Heart left ventricle (tissue), 16 donors: ENCODE measurements around the gene CSF2. TPM values are rescaled to one million over a fixed set of nuclear protein-coding genes. Genes with fewer than 3 reads are reported as not detected.
"Not testable (repeated sequence)": the region's sequence is repeated elsewhere in the genome, so short reads cannot be mapped to it uniquely, and the experiment has no call there.

ENCODE experiments used
- ATAC-seq, 4 donors: fragments of 200-7000 bp; cut with Tn5 transposase; one replicate each; pipeline ENCODE4 v1.9.1; 2020 to 2022; ENCODE audit warnings: moderate library complexity in 4 of 4, mild to moderate bottlenecking in 3 of 4, moderate number of reproducible peaks in 1 of 4
- DNase-seq, 5 donors: peaks; one replicate each; pipeline ENCODE4 v3.0.0-alpha.2; 2020
- H3K27ac ChIP-seq, 12 donors: fragments of 200-600 bp; sonication (generic) in 4 of 12; one replicate each; pipeline versions ENCODE4 v1.5.0 to v1.8.0; 2016 to 2022; ENCODE audit warnings: mild to moderate bottlenecking in 2 of 12
- H3K27me3 ChIP-seq, 9 donors: fragments of 200-600 bp; sonication (generic) in 2 of 9; one replicate each; pipeline versions ENCODE4 v1.5.1 to v1.8.0; 2016 to 2022; ENCODE audit warnings: mild to moderate bottlenecking in 3 of 9
- H3K36me3 ChIP-seq, 9 donors: fragments of 200-600 bp; sonication (generic) in 2 of 9; one replicate each; pipeline versions ENCODE4 v1.5.0 to v1.8.0; 2018 to 2022; ENCODE audit warnings: mild to moderate bottlenecking in 2 of 9
- H3K4me1 ChIP-seq, 12 donors: fragments of 200-600 bp; sonication (generic) in 4 of 12; one replicate each; pipeline versions ENCODE4 v1.5.0 to v1.8.0; 2016 to 2022; ENCODE audit warnings: mild to moderate bottlenecking in 3 of 12
- H3K4me3 ChIP-seq, 12 donors: fragments of 200-600 bp; sonication (generic) in 4 of 12; one replicate each; pipeline versions ENCODE4 v1.5.0 to v1.8.0; 2017 to 2022; ENCODE audit warnings: mild to moderate bottlenecking in 9 of 12, moderate library complexity in 4 of 12
- H3K9me3 ChIP-seq, 12 donors: fragments of 200-600 bp; sonication (generic) in 4 of 12; one replicate each; pipeline versions ENCODE4 v1.5.0 to v1.8.0; 2016 to 2022; ENCODE audit warnings: mild to moderate bottlenecking in 1 of 12
- CTCF ChIP-seq, 12 donors: fragments of 200-600 bp; sonication (generic) in 4 of 12; IDR thresholded peaks; one replicate each; pipeline versions ENCODE4 v1.5.0 to v1.8.0; 2018 to 2022; ENCODE audit warnings: antibody characterized with exemption in 12 of 12, mild to moderate bottlenecking in 5 of 12
- POLR2A ChIP-seq, 2 donors: fragments of 450-650 bp; IDR thresholded peaks; one replicate each; pipeline ENCODE4 v1.6.1; 2017; ENCODE audit warnings: antibody characterized with exemption in 2 of 2, mild to moderate bottlenecking in 2 of 2, moderate library complexity in 2 of 2
- WGBS, 4 donors: extraction: QIAGEN DNeasy Blood & Tissue Kit in 2 of 4; methylation state at CpG; one replicate each; pipeline versions ENCODE4 v1.1.5 to v1.1.7; 2013 to 2018; 5-methylcytosine and 5-hydroxymethylcytosine counted together
- intact Hi-C, 10 donors: fragments of 100-400 bp; cut with DNase I; formaldehyde crosslinking; loops; one replicate each; pipeline versions ENCODE4 v1.11.1 to v1.14.2; 2022
- polyA plus RNA-seq, 2 donors: library from polyadenylated mRNA; stranded (reverse); fragments of 200-250 nt; gene quantifications; one replicate each; pipeline ENCODE4 v1.2.3, GENCODE V29; 2013
- total RNA-seq, 9 donors: library from RNA; depleted of rRNA in 2 of 9; stranded (reverse); fragments of >200 nt in 2 of 9; fragmentation: NEBNext Ultra II Directional in 3 of 9; extraction: Animal tissue kit (Norgen Biotek cat#: 25700) in 3 of 9; gene quantifications; one replicate each; pipeline versions ENCODE4 v1.1.0 to v1.2.4, GENCODE V29; 2016 to 2023
- donor health status: ischemic (EF 13 %, LVEDD 7.1; RV severe dilation, severe dysfunction).
- donor health status: healthy with polysubstance abuse.
- donor health status: DM: no; HTN: yes; CAD: no.
- donor health status: DM: no; HTN: no; CAD: no.
- donor health status: ischemic (EF 25% LVEDD 6.9; RV normal size, moderate dysfunction).
- donor health status: ischemic (EF 25% LVEDD 5.7; RV mildly dilated, moderate dysfunction).
- donor health status: healthy.
- donor health status: DM: yes; HTN: yes; CAD: no.
- donor health status: ischemic (EF 35%, LVEDD 5.7; RV mildly dilated, moderate dysfunction).
- donor health status: nonischemic (EF 11% LVEDD 7.7; RV severe dilation, severe dysfunction).
- donor health status: DM: yes; HTN: yes; CAD: no.
- donor health status: PGD.
- donor health status: ischemic (EF 29% LVEDD 5.4; RV normal size, mild dysfunction).
- donor health status: nonischemic (EF 23%, LVEDD 6.1; RV moderate dilation, normal function).

The CSF2 gene
- total and polyA plus RNA-seq, 11 donors, result 0.67 TPM; not detected in 10

GRCh38 chr5:132114150-132115121, 40.8 kb downstream of the CSF2 start:
- WGBS, 4 donors, result 72 to 76% (median 74%) methylated on average over 4 of the region's 4 CpGs
- H3K27ac ChIP-seq, result no peak overlapping the region
- TF ChIP-seq POLR2A (IDR thresholded peaks at IDR 0.05) (no peak), CTCF (IDR thresholded peaks at IDR 0.05) (no peak)
- ATAC-seq (no peak), DNase-seq (no peak)
- peaks cover 0 to 5% (median 0%) of the 10 kb centered on the region in 12 donors for H3K9me3 ChIP-seq
- H3K27me3 ChIP-seq, result no peaks in the 10 kb centered on the region
- no peak overlapping the region for H3K4me3 ChIP-seq
- H3K4me1 ChIP-seq, result peaks cover 0 to 17% (median 0%) of the 10 kb centered on the region in 12 donors
- intact Hi-C loops, result no loop called here
- H3K36me3 ChIP-seq, result no peaks in the 10 kb centered on the region

- H3K27me3 ChIP-seq, result no peaks in the 10 kb centered on the region
- intact Hi-C loops, result no loop called here
- 79 to 86% (median 81%) methylated on average over 1 of the region's 1 CpG for WGBS, 4 donors
- DNase-seq, result no peak
- peaks cover 0 to 17% (median 0%) of the 10 kb centered on the region in 12 donors for H3K4me1 ChIP-seq
- H3K9me3 ChIP-seq, result peaks cover 0 to 5% (median 0%) of the 10 kb centered on the region in 12 donors
- H3K27ac ChIP-seq, result no peak overlapping the region
- H3K4me3 ChIP-seq, result no peak overlapping the region
- ATAC-seq, result no peak
- no peaks in the 10 kb centered on the region for H3K36me3 ChIP-seq
- TF ChIP-seq POLR2A (IDR thresholded peaks at IDR 0.05) (no peak), CTCF (IDR thresholded peaks at IDR 0.05) (no peak)
These were observed 41.8 kb downstream of the CSF2 start for GRCh38 chr5:132115375-132115774.

- 93 to 98% (median 95%) methylated on average over 2 of the region's 2 CpGs for WGBS, 4 donors
- ATAC-seq, result no peak
These were observed 42.5 kb downstream of the CSF2 start for GRCh38 chr5:132116072-132116471.

GRCh38 chr5:132116909-132117489, 43.4 kb downstream of the CSF2 start:
- H3K36me3 ChIP-seq, intact Hi-C loops, DNase-seq, H3K27me3 ChIP-seq, H3K4me3 ChIP-seq, H3K9me3 ChIP-seq, H3K27ac ChIP-seq, ATAC-seq: not testable (repeated sequence)
- peaks cover 0 to 10% (median 0%) of the 10 kb centered on the region in 12 donors for H3K4me1 ChIP-seq
- WGBS, 4 donors, result 66 to 79% (median 76%) methylated on average over 3 of the region's 3 CpGs

More at GRCh38 chr5:132116072-132116471, 42.5 kb downstream of the CSF2 start:
- H3K27me3 ChIP-seq, result no peaks in the 10 kb centered on the region
- H3K36me3 ChIP-seq, result no peaks in the 10 kb centered on the region
- DNase-seq, result no peak
- no peak for TF ChIP-seq POLR2A (IDR thresholded peaks at IDR 0.05)
- no peak for TF ChIP-seq CTCF (IDR thresholded peaks at IDR 0.05)
- H3K4me1 ChIP-seq, result peaks cover 0 to 10% (median 0%) of the 10 kb centered on the region in 12 donors
- no peak overlapping the region for H3K27ac ChIP-seq
- intact Hi-C loops, result no loop called here
- H3K9me3 ChIP-seq, result peaks cover 0 to 5% (median 0%) of the 10 kb centered on the region in 12 donors
- H3K4me3 ChIP-seq, result no peak overlapping the region

- not testable (repeated sequence) for H3K27me3 ChIP-seq, ATAC-seq, H3K4me1 ChIP-seq, DNase-seq, H3K4me3 ChIP-seq, H3K27ac ChIP-seq, H3K36me3 ChIP-seq
- intact Hi-C loops, result loop anchor here in 1 of 10 donors (5.0 kb wide), 1 partner anchor 218 kb away; no protein-coding TSS in a partner anchor
- 70 to 76% (median 73%) methylated on average over 3 of the region's 3 CpGs for WGBS, 4 donors
- H3K9me3 ChIP-seq, result peaks cover 0 to 11% (median 0%) of the 10 kb centered on the region in 12 donors
These were observed 47.1 kb downstream of the CSF2 start for GRCh38 chr5:132120717-132121116.

- H3K27me3 ChIP-seq, H3K27ac ChIP-seq, ATAC-seq, H3K4me3 ChIP-seq, DNase-seq, H3K36me3 ChIP-seq, H3K4me1 ChIP-seq: not testable (repeated sequence)
- intact Hi-C loops, result loop anchor here in 1 of 10 donors (5.0 kb wide), 1 partner anchor 221 kb away; no protein-coding TSS in a partner anchor
- 86 to 91% (median 87%) methylated on average over 3 of the region's 3 CpGs for WGBS, 4 donors
- peaks cover 0 to 19% (median 0%) of the 10 kb centered on the region in 12 donors for H3K9me3 ChIP-seq
These were observed 49.4 kb downstream of the CSF2 start for GRCh38 chr5:132122971-132123370.

- not testable (repeated sequence) for H3K27ac ChIP-seq, H3K4me3 ChIP-seq, DNase-seq, H3K27me3 ChIP-seq, ATAC-seq, H3K36me3 ChIP-seq, H3K4me1 ChIP-seq
- intact Hi-C loops, result loop anchor here in 1 of 10 donors (5.0 kb wide), 1 partner anchor 221 kb away; no protein-coding TSS in a partner anchor
- H3K9me3 ChIP-seq, result peaks cover 0 to 19% (median 0%) of the 10 kb centered on the region in 12 donors
- 90 to 95% (median 92%) methylated on average over 4 of the region's 4 CpGs for WGBS, 4 donors
These were observed 50.0 kb downstream of the CSF2 start for GRCh38 chr5:132123578-132123977.
